ENCODE measurements around the gene MTUS2. TPM values are rescaled to one million over a fixed set of nuclear protein-coding genes. Genes with fewer than 3 reads are reported as not detected.
"Not testable (repeated sequence)": the region's sequence is repeated elsewhere in the genome, so short reads cannot be mapped to it uniquely, and the experiment has no call there.

MTUS2 gene
- total RNA-seq, 1 donor from 2014 or later: 106 TPM

- ATAC-seq (no peak), DNase-seq (ENCODE audit: missing footprints) (no peak)
- intact Hi-C loops (cut with DNase I): no loop called here
Observed at GRCh38 chr13:28935104-28935503, 115.0 kb downstream of the MTUS2 start.

- DNase-seq (ENCODE audit: missing footprints) (no peak), ATAC-seq (no peak)
- intact Hi-C loops (cut with DNase I): no loop called here
Observed at GRCh38 chr13:28942906-28943305, 122.8 kb downstream of the MTUS2 start.

GRCh38 chr13:28953714-28954418 is 133.7 kb downstream of the MTUS2 start:
- DNase-seq (ENCODE audit: missing footprints) (no peak), ATAC-seq (no peak)
- intact Hi-C loops (cut with DNase I): loop anchor here (10.0 kb wide), 1 partner anchor 89 kb away; no protein-coding TSS in a partner anchor

- intact Hi-C loops (cut with DNase I): loop anchor here (10.0 kb wide), 1 partner anchor 90 kb away; no protein-coding TSS in a partner anchor
- DNase-seq (ENCODE audit: missing footprints) (no peak), ATAC-seq (no peak)
Observed at GRCh38 chr13:28954419-28954725, 134.2 kb downstream of the MTUS2 start.

GRCh38 chr13:28954810-28955209 is 134.7 kb downstream of the MTUS2 start:
- ATAC-seq (peak; percentile 32), DNase-seq (ENCODE audit: missing footprints) (no peak)
- intact Hi-C loops (cut with DNase I): loop anchor here (5.0 to 10.0 kb wide), 2 partner anchors 90 to 187 kb away; no protein-coding TSS in a partner anchor

- intact Hi-C loops (cut with DNase I): loop anchor here (5.0 to 10.0 kb wide), 2 partner anchors 91 to 187 kb away; no protein-coding TSS in a partner anchor
- DNase-seq (ENCODE audit: missing footprints) (no peak), ATAC-seq (peak; percentile 91)
Observed at GRCh38 chr13:28955264-28955966, 135.3 kb downstream of the MTUS2 start.

GRCh38 chr13:28958018-28958417 is 137.9 kb downstream of the MTUS2 start:
- intact Hi-C loops (cut with DNase I): loop anchor here (1.0 to 10.0 kb wide), 3 partner anchors 93 to 184 kb away; partner anchors contain the start of gene MTUS2
- ATAC-seq (no peak), DNase-seq (ENCODE audit: missing footprints) (no peak)

GRCh38 chr13:28958441-28958840 is 138.3 kb downstream of the MTUS2 start:
- no peak for DNase-seq (ENCODE audit: missing footprints)
- ATAC-seq: no peak
- intact Hi-C loops (cut with DNase I): loop anchor here (1.0 to 10.0 kb wide), 3 partner anchors 94 to 184 kb away; partner anchors contain the start of gene MTUS2

GRCh38 chr13:28964052-28964451 is 143.9 kb downstream of the MTUS2 start:
- intact Hi-C loops (cut with DNase I): no loop called here
- DNase-seq (ENCODE audit: missing footprints) (no peak), ATAC-seq (no peak)

- DNase-seq (ENCODE audit: missing footprints) (no peak), ATAC-seq (no peak)
- intact Hi-C loops (cut with DNase I): loop anchor here (1.0 kb wide), 1 partner anchor 13 kb away; no protein-coding TSS in a partner anchor
Observed at GRCh38 chr13:28964803-28965202, 144.7 kb downstream of the MTUS2 start.

- intact Hi-C loops (cut with DNase I): no loop called here
- no peak for ATAC-seq
- DNase-seq (ENCODE audit: missing footprints): no peak
Observed at GRCh38 chr13:28967029-28967915, 147.1 kb downstream of the MTUS2 start.

GRCh38 chr13:28976195-28976594 is 156.1 kb downstream of the MTUS2 start:
- no peak for DNase-seq (ENCODE audit: missing footprints)
- intact Hi-C loops (cut with DNase I): no loop called here
- no peak for ATAC-seq

- intact Hi-C loops (cut with DNase I): no loop called here
Observed at GRCh38 chr13:28976636-28977035, 156.5 kb downstream of the MTUS2 start.

GRCh38 chr13:28978574-28978973 is 158.4 kb downstream of the MTUS2 start:
- DNase-seq (ENCODE audit: missing footprints): no peak
- intact Hi-C loops (cut with DNase I): no loop called here
- no peak for ATAC-seq

More at GRCh38 chr13:28976636-28977035, 156.5 kb downstream of the MTUS2 start:
- no peak for DNase-seq (ENCODE audit: missing footprints)
- ATAC-seq: no peak

- peak; percentile 73 for ATAC-seq
- DNase-seq (ENCODE audit: missing footprints): no peak
- intact Hi-C loops (cut with DNase I): no loop called here
Observed at GRCh38 chr13:28981530-28981929, 161.4 kb downstream of the MTUS2 start.

- no peak for DNase-seq (ENCODE audit: missing footprints)
- ATAC-seq: peak; percentile 24
- intact Hi-C loops (cut with DNase I): no loop called here
Observed at GRCh38 chr13:28983641-28984040, 163.5 kb downstream of the MTUS2 start.

GRCh38 chr13:28984326-28984725 is 164.2 kb downstream of the MTUS2 start:
- DNase-seq (ENCODE audit: missing footprints) (no peak), ATAC-seq (no peak)
- intact Hi-C loops (cut with DNase I): no loop called here

- no peak for ATAC-seq
Observed at GRCh38 chr13:28984825-28985224, 164.7 kb downstream of the MTUS2 start.

GRCh38 chr13:28990378-28990777 is 170.2 kb downstream of the MTUS2 start:
- ATAC-seq; DNase-seq (ENCODE audit: missing footprints); intact Hi-C loops (cut with DNase I): not testable (repeated sequence)

More at GRCh38 chr13:28984825-28985224, 164.7 kb downstream of the MTUS2 start:
- no peak for DNase-seq (ENCODE audit: missing footprints)
- intact Hi-C loops (cut with DNase I): no loop called here

Measured in Right ventricle myocardium inferior (tissue), 1 donor.